CD14-positive monocyte (primary cell): ENCODE measurements around the gene AGAP1. TPM values are rescaled to one million over a fixed set of nuclear protein-coding genes. Genes with fewer than 3 reads are reported as not detected.

Source experiments
- DNase-seq, 3 donors: peaks; one replicate each; pipeline ENCODE4 v3.0.0-alpha.2; 2011 to 2022
- H2AFZ ChIP-seq: 2 replicates; pipeline ENCODE4 v1.6.0; 2012; ENCODE audit warnings: mild to moderate bottlenecking, low read depth, low read length, inconsistent platforms; ENCODE audit not compliant: insufficient read depth, poor library complexity, severe bottlenecking
- H3K27ac ChIP-seq, 2 donors: 1 replicate in 1 of 2; 2 replicates in 1 of 2; pipeline ENCODE4 v1.5.1; 2012 to 2013; ENCODE audit warnings: low read length in 2 of 2, control low read depth in 1 of 2, inconsistent platforms in 1 of 2, low read depth in 1 of 2, mild to moderate bottlenecking in 1 of 2
- H3K27me3 ChIP-seq, 2 donors: one replicate each; pipeline versions ENCODE4 v1.6.0 to v1.6.1; 2011 to 2013; ENCODE audit warnings: low read length in 2 of 2; ENCODE audit not compliant: control insufficient read depth in 2 of 2, insufficient read depth in 2 of 2
- H3K36me3 ChIP-seq, 2 donors: replicated peaks in 1 of 2; 1 replicate in 1 of 2; 2 replicates in 1 of 2; pipeline versions ENCODE4 v1.5.1 to v1.6.1; 2012 to 2013; ENCODE audit warnings: low read length in 2 of 2, control low read depth in 1 of 2, inconsistent platforms in 1 of 2, mild to moderate bottlenecking in 1 of 2; ENCODE audit not compliant: insufficient read depth in 2 of 2, control insufficient read depth in 1 of 2
- H3K4me1 ChIP-seq, 2 donors: 1 replicate in 1 of 2; 2 replicates in 1 of 2; pipeline versions ENCODE4 v1.5.1 to v1.6.1; 2012 to 2013; ENCODE audit warnings: low read length in 2 of 2, control low read depth in 1 of 2, inconsistent platforms in 1 of 2, mild to moderate bottlenecking in 1 of 2, moderate library complexity in 1 of 2; ENCODE audit not compliant: insufficient read depth in 2 of 2, control insufficient read depth in 1 of 2
- H3K4me2 ChIP-seq: replicated peaks from 2 replicates; pipeline ENCODE3; 2012; ENCODE audit warnings: low read length, moderate library complexity, mild to moderate bottlenecking; ENCODE audit not compliant: poor library complexity, severe bottlenecking; ENCODE audit errors: extremely low read depth
- H3K4me3 ChIP-seq, 3 experiments: fragments of 200-600 bp in 1 of 3; sonication (generic) in 1 of 3; replicated peaks in 1 of 3; 1 replicate in 2 of 3; 2 replicates in 1 of 3; pipeline ENCODE4 v1.5.1; 2011 to 2013; ENCODE audit warnings: low read length in 3 of 3, mild to moderate bottlenecking in 3 of 3, control low read depth in 2 of 3, low read depth in 2 of 3, inconsistent platforms in 1 of 3, moderate library complexity in 1 of 3
- H3K79me2 ChIP-seq: 2 replicates; pipeline ENCODE4 v1.6.0; 2012; ENCODE audit warnings: mild to moderate bottlenecking, control low read depth, inconsistent platforms, low read length, moderate library complexity; ENCODE audit not compliant: insufficient read depth
- H3K9ac ChIP-seq: 2 replicates; pipeline ENCODE4 v1.6.0; 2017; ENCODE audit warnings: low read length, mild to moderate bottlenecking; ENCODE audit not compliant: insufficient read depth, poor library complexity, severe bottlenecking
- H3K9me3 ChIP-seq, 2 donors: replicated peaks in 1 of 2; 1 replicate in 1 of 2; 2 replicates in 1 of 2; pipeline versions ENCODE4 v1.5.1 to v1.6.1; 2012 to 2013; ENCODE audit warnings: low read length in 2 of 2, control low read depth in 1 of 2; ENCODE audit not compliant: control insufficient read depth in 1 of 2, insufficient read depth in 1 of 2
- H4K20me1 ChIP-seq: 2 replicates; pipeline ENCODE4 v1.6.0; 2012; ENCODE audit warnings: mild to moderate bottlenecking, low read length, control low read depth, moderate library complexity; ENCODE audit not compliant: insufficient read depth
- H3K27ac Mint-ChIP-seq, 7 donors: one replicate each; pipeline ENCODE4 v1.8.0; 2020; ENCODE audit warnings: mild to moderate bottlenecking in 7 of 7, mixed read lengths in 7 of 7, moderate library complexity in 6 of 7, inconsistent platforms in 2 of 7
- H3K27me3 Mint-ChIP-seq, 3 donors: one replicate each; pipeline ENCODE4 v1.8.0; 2021 to 2022; ENCODE audit warnings: low read depth in 3 of 3, mild to moderate bottlenecking in 3 of 3, mixed read lengths in 3 of 3, moderate library complexity in 3 of 3, inconsistent platforms in 1 of 3
- H3K36me3 Mint-ChIP-seq, 2 donors: one replicate each; pipeline ENCODE4 v1.8.0; 2020; ENCODE audit warnings: mixed read lengths in 2 of 2, inconsistent platforms in 1 of 2, mild to moderate bottlenecking in 1 of 2
- H3K4me1 Mint-ChIP-seq: one replicate; pipeline ENCODE4 v1.8.0; 2020; ENCODE audit warnings: mild to moderate bottlenecking, mixed read lengths
- H3K4me3 Mint-ChIP-seq, 2 donors: one replicate each; pipeline ENCODE4 v1.8.0; 2020; ENCODE audit warnings: mild to moderate bottlenecking in 2 of 2, mixed read lengths in 2 of 2, moderate library complexity in 1 of 2
- H3K9me3 Mint-ChIP-seq, 7 donors: one replicate each; pipeline ENCODE4 v1.8.0; 2020 to 2022; ENCODE audit warnings: mixed read lengths in 7 of 7, mild to moderate bottlenecking in 6 of 7, moderate library complexity in 6 of 7, inconsistent platforms in 2 of 7
- CTCF ChIP-seq: fragments of 200-600 bp; IDR thresholded peaks from one replicate; pipeline ENCODE4 v1.8.0; 2022; ENCODE audit warnings: antibody characterized with exemption, mild to moderate bottlenecking
- WGBS: methylation state at CpG from one replicate; pipeline ENCODE4 v1.1.5; 2013; ENCODE audit warnings: missing lambda C conversion rate; ENCODE audit not compliant: insufficient coverage; 5-methylcytosine and 5-hydroxymethylcytosine counted together
- intact Hi-C, 2 donors: fragments of 100-400 bp; cut with micrococcal nuclease; formaldehyde crosslinking; loops; one replicate each; pipeline versions ENCODE4 v1.15.0 to v1.15.1; 2023
- polyA plus RNA-seq, 3 donors: library from polyadenylated mRNA; depleted of rRNA in 1 of 3; unstranded in 2 of 3; stranded (reverse) in 1 of 3; fragments of 300-500 nt in 2 of 3; fragments of >200 nt in 1 of 3; fragmentation: Illumina TruSeq in 2 of 3; gene quantifications; 1 replicate in 2 of 3; 2 replicates in 1 of 3; pipeline ENCODE4 v1.2.3, GENCODE V29; 2012 to 2021

AGAP1 gene
- polyA plus RNA-seq, 3 donors = 0.12 TPM; not detected in 2

GRCh38 chr2:235952714-235953113, 458.9 kb downstream of the AGAP1 start:
- Mint-ChIP-seq H3K27ac (no peak overlapping the region), H3K9me3 (no peaks in the 10 kb centered on the region), H3K4me1 (no peaks in the 10 kb centered on the region), H3K36me3 (no peaks in the 10 kb centered on the region), H3K4me3 (no peak overlapping the region), H3K27me3 (peaks cover 1 to 8% (median 5%) of the 10 kb centered on the region in 3 donors)
- no peak for DNase-seq
- Histone ChIP-seq H4K20me1 (no peaks in the 10 kb centered on the region), H3K79me2 (no peaks in the 10 kb centered on the region), H3K36me3 (no peaks in the 10 kb centered on the region), H3K9me3 (no peaks in the 10 kb centered on the region), H3K9ac (no peak overlapping the region), H2AFZ (no peak overlapping the region), H3K4me3 (no peak overlapping the region), H3K4me1 (no peaks in the 10 kb centered on the region), H3K27ac (no peak overlapping the region), H3K27me3 (no peaks in the 10 kb centered on the region), H3K4me2 (no peak overlapping the region)
- intact Hi-C loops = no loop called here
- 97% methylated on average over 7 of the region's 10 CpGs for WGBS
- TF ChIP-seq CTCF = no peak

DNA sequence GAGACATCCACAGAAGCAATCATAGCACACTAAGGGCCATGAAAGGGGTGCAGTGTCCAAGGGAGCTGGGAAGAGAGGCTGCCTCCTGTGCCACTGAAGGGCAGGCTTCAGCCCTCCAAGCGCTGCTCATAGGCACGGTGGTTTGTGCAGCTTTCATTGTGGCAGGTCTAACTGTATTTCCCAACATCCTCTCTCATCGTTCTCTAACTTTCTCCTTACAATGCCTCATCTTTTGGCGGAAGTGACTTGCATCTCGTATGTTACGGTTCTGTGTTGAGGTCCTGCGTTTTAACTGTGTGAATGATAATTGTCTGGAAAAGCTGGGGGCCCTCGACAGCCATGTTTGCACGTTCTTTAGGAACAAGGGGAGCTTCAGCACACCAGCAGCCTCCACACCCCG, 460.4 kb downstream of the AGAP1 start:
- DNase-seq = no peak
- 91% methylated on average over 5 of the region's 10 CpGs for WGBS
- no peaks in the 10 kb centered on the region for H3K4me1 ChIP-seq

More for the DNA sequence above, 460.4 kb downstream of the AGAP1 start:
- no peak overlapping the region for H3K9ac ChIP-seq
- H3K79me2 ChIP-seq = no peaks in the 10 kb centered on the region
- no peak overlapping the region for H3K27ac Mint-ChIP-seq
- H3K27me3 ChIP-seq = no peaks in the 10 kb centered on the region
- no peak overlapping the region for H3K27ac ChIP-seq
- intact Hi-C loops = no loop called here
- no peak overlapping the region for H3K4me3 ChIP-seq
- no peak overlapping the region for H3K4me2 ChIP-seq
- H4K20me1 ChIP-seq = no peaks in the 10 kb centered on the region
- H3K36me3 ChIP-seq = no peaks in the 10 kb centered on the region
- H3K27me3 Mint-ChIP-seq = peaks cover 0 to 8% (median 5%) of the 10 kb centered on the region in 3 donors
- no peaks in the 10 kb centered on the region for H3K9me3 ChIP-seq
- no peak for TF ChIP-seq CTCF
- no peak overlapping the region for H2AFZ ChIP-seq
- no peaks in the 10 kb centered on the region for H3K9me3 Mint-ChIP-seq
- H3K36me3 Mint-ChIP-seq = no peaks in the 10 kb centered on the region
- H3K4me1 Mint-ChIP-seq = no peaks in the 10 kb centered on the region
- H3K4me3 Mint-ChIP-seq = no peak overlapping the region
